MM.1S (cell line): ENCODE data around the gene BOK.

Experiments used
- DNase-seq: peaks from one replicate; pipeline ENCODE4 v3.0.0-alpha.2; 2015
- H2AFZ ChIP-seq: fragments of 300-600 bp; sonication (generic); 2 replicates; pipeline ENCODE4 v1.6.0; 2016; ENCODE audit warnings: antibody characterized with exemption, low read length
- H3F3A ChIP-seq: fragments of 300-600 bp; sonication (generic); 2 replicates; pipeline ENCODE4 v1.6.1; 2016; ENCODE audit warnings: mild to moderate bottlenecking, antibody characterized with exemption, low read length, moderate library complexity, mixed read lengths; ENCODE audit not compliant: insufficient read depth
- H3K27ac ChIP-seq: fragments of 300-600 bp; sonication (generic); 2 replicates; pipeline ENCODE4 v1.5.1; 2016; ENCODE audit warnings: mild to moderate bottlenecking, low read length
- H3K27me3 ChIP-seq: fragments of 300-600 bp; sonication (generic); replicated peaks from 2 replicates; pipeline ENCODE4 v1.6.0; 2016; ENCODE audit warnings: low read length; ENCODE audit not compliant: insufficient read depth
- H3K36me3 ChIP-seq: fragments of 300-600 bp; sonication (generic); replicated peaks from 2 replicates; pipeline ENCODE4 v1.6.1; 2016; ENCODE audit warnings: mild to moderate bottlenecking, low read length, mixed read lengths; ENCODE audit not compliant: insufficient read depth
- H3K4me1 ChIP-seq: fragments of 300-600 bp; sonication (generic); 2 replicates; pipeline ENCODE4 v1.6.1; 2016; ENCODE audit warnings: low read length, mixed read lengths
- H3K4me2 ChIP-seq: fragments of 300-600 bp; sonication (generic); 2 replicates; pipeline ENCODE4 v1.6.0; 2016; ENCODE audit warnings: low read depth, low read length
- H3K4me3 ChIP-seq: fragments of 300-600 bp; sonication (generic); 2 replicates; pipeline ENCODE4 v1.5.1; 2016; ENCODE audit warnings: low read length, mixed read lengths
- H3K79me2 ChIP-seq: fragments of 300-600 bp; sonication (generic); 2 replicates; pipeline ENCODE4 v1.6.1; 2016; ENCODE audit warnings: mixed run types, low read length, mixed read lengths
- H3K9ac ChIP-seq: fragments of 300-600 bp; sonication (generic); 2 replicates; pipeline ENCODE4 v1.6.1; 2016; ENCODE audit warnings: low read length, mixed read lengths
- H3K9me2 ChIP-seq: fragments of 300-600 bp; sonication (generic); replicated peaks from 2 replicates; pipeline ENCODE4 v1.6.1; 2016; ENCODE audit warnings: mild to moderate bottlenecking, low read length, mixed read lengths; ENCODE audit not compliant: insufficient read depth
- H3K9me3 ChIP-seq: fragments of 300-600 bp; sonication (generic); replicated peaks from 2 replicates; pipeline ENCODE4 v1.6.1; 2016; ENCODE audit warnings: mild to moderate bottlenecking, low read length, mixed read lengths; ENCODE audit not compliant: insufficient read depth
- H4K20me1 ChIP-seq: fragments of 300-600 bp; sonication (generic); 2 replicates; pipeline ENCODE4 v1.6.1; 2016; ENCODE audit warnings: mild to moderate bottlenecking, low read length, moderate library complexity, mixed read lengths; ENCODE audit not compliant: insufficient read depth
- EZH2 ChIP-seq: fragments of 300-600 bp; sonication (generic); optimal IDR thresholded peaks from 2 replicates; pipeline ENCODE3; 2017; ENCODE audit warnings: low read depth, mild to moderate bottlenecking, antibody characterized with exemption, low read length, mixed read lengths
- EZH2phosphoT487 ChIP-seq: fragments of 300-600 bp; sonication (generic); IDR thresholded peaks from 2 replicates; pipeline ENCODE4 v1.6.1; 2018; ENCODE audit warnings: antibody characterized with exemption, low read length
- TF ChIP-seq, protein P1 (sequence below): fragments of 300-600 bp; sonication (generic); IDR thresholded peaks from 2 replicates; pipeline ENCODE4 v1.5.1; 2016; ENCODE audit warnings: antibody characterized with exemption, low read length, mixed read lengths

Gene BOK

DNA sequence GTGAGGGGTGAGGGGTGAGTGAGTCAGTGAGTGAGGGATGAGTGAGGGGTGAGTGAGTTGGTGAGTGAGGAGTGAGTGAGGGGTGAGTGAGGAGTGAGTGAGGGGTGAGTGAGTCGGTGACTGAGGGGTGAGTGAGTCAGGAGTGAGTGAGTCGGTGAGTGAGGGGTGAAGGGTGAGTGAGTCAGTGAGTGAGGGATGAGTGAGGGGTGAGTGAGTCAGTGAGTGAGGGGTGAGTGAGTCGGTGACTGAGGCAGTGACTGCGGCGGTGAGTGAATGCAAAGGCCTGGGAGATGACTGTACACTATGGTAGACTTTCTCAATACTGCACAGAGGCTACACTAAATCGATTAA, 61.8 kb downstream of the BOK start:
- Histone ChIP-seq H2AFZ (no peak overlapping the region), H3K79me2 (peaks cover 37% of the 10 kb centered on the region), H4K20me1 (no peaks in the 10 kb centered on the region), H3K4me3 (no peak overlapping the region), H3K9me2 (no peaks in the 10 kb centered on the region), H3K4me2 (no peak overlapping the region), H3K36me3 (no peaks in the 10 kb centered on the region), H3K27ac (no peak overlapping the region), H3K9ac (no peak overlapping the region), H3K4me1 (no peaks in the 10 kb centered on the region), H3K9me3 (no peaks in the 10 kb centered on the region), H3F3A (no peaks in the 10 kb centered on the region), H3K27me3 (no peaks in the 10 kb centered on the region)
- no peak for DNase-seq
- no peak for TF ChIP-seq EZH2phosphoT487
- no peak for TF ChIP-seq EZH2
- TF ChIP-seq, protein P1, sequence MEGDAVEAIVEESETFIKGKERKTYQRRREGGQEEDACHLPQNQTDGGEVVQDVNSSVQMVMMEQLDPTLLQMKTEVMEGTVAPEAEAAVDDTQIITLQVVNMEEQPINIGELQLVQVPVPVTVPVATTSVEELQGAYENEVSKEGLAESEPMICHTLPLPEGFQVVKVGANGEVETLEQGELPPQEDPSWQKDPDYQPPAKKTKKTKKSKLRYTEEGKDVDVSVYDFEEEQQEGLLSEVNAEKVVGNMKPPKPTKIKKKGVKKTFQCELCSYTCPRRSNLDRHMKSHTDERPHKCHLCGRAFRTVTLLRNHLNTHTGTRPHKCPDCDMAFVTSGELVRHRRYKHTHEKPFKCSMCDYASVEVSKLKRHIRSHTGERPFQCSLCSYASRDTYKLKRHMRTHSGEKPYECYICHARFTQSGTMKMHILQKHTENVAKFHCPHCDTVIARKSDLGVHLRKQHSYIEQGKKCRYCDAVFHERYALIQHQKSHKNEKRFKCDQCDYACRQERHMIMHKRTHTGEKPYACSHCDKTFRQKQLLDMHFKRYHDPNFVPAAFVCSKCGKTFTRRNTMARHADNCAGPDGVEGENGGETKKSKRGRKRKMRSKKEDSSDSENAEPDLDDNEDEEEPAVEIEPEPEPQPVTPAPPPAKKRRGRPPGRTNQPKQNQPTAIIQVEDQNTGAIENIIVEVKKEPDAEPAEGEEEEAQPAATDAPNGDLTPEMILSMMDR = no peak
